CD4-positive, alpha-beta T cell treated with Interleukin-4 for 4 hours (primary cell): ENCODE measurements around the gene GSTK1.

Experiments used
- DNase-seq: peaks from one replicate; pipeline ENCODE4 v3.0.0-alpha.2; 2020

The GSTK1 gene

GRCh38 chr7:143300959-143301935 is 38.0 kb downstream of the GSTK1 start:
- DNase-seq: peak; percentile 25

- no peak for DNase-seq
Observed at GRCh38 chr7:143303733-143304132, 40.5 kb downstream of the GSTK1 start.

DNA sequence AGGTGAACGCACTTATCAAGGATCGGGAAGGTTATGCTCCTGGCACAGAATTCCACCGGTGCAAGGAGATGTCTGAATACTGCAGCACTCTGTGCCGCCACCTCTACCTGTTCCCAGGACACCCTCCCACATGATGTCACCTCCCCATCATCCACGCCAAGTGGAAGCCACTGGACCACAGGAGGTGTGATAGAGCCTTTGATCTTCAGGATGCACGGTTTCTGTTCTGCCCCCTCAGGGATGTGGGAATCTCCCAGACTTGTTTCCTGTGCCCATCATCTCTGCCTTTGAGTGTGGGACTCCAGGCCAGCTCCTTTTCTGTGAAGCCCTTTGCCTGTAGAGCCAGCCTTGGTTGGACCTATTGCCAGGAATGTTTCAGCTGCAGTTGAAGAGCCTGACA is 41.7 kb downstream of the GSTK1 start:
- DNase-seq: no peak

DNA sequence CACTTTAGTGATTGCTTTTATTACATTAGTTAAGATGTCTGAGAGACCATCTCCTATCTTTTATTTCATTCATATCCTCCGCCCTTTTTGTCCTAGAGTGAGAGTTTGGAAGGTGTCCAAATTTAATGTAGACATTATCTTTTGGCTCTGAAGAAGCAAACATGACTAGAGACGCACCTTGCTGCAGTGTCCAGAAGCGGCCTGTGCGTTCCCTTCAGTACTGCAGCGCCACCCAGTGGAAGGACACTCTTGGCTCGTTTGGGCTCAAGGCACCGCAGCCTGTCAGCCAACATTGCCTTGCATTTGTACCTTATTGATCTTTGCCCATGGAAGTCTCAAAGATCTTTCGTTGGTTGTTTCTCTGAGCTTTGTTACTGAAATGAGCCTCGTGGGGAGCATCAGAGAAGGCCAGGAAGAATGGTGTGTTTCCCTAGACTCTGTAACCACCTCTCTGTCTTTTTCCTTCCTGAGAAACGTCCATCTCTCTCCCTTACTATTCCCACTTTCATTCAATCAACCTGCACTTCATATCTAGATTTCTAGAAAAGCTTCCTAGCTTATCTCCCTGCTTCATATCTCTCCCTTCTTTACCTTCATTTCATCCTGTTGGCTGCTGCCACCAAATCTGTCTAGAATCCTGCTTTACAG is 42.3 kb downstream of the GSTK1 start:
- peak; percentile 70 for DNase-seq

DNA sequence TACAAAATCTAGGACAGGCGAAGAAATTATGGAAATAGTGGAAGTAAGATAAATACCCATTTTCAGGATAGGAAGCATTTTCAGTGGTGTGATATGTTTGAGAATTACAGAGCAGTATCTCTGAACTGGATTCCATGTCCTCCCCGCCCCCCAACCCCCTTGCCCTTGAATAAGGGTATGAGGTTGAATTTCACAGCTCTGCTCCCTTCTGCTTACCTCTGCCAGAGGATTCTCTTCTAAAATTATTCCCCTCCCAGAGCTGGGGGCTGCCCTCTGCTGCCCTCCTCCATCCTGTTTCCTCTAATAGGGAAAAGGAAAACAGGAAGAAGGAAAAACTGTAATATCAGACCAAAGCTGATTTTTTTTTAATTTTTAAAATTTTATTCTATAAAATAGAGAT is 45.4 kb downstream of the GSTK1 start:
- no peak for DNase-seq

DNA sequence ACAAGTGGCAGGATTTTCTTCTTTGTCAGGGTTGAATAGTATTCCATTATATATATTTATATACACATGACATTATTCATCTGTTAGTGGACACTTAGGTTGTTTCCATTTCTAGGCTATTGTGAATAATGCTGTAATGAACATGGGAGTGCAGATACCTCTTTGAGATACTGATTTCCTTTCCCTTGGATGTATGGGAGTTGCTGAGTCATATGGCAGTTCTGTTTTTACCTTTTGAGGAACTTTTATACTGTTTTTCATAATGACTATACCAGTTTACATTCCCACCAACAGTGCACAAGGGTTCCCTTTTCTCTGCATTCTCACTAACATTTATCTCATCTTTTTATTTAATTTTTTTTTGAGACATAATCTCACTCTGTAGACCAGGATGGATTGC is 50.9 kb downstream of the GSTK1 start:
- no peak for DNase-seq

DNA sequence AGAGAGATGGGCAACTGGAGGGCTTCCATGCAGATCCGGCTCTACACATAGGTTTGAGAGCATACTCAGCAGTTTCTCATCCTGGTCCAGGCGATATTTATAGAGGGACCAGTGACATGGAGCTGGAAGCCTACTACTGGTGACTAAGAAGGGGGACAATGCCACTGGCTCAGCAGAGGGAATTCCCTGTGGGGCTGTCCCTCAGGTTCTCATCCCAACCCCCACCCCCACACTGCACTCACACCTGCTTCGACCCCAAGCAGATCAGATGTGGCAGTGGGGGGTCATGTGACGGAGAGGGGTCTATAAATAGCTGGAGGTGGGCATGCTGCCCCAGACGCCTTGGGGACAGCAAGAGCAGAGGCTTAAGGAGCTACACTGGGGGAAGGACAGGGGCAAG is 52.5 kb downstream of the GSTK1 start, which contains the start of gene CLCN1:
CLCN1 (plus strand) TSS at position 336 of the 400 bp plus-strand sequence. CDS start 102 bp downstream, outside the sequence.
- DNase-seq: no peak

GRCh38 chr7:143316492-143316891 is 53.3 kb downstream of the GSTK1 start:
- DNase-seq: no peak

DNA sequence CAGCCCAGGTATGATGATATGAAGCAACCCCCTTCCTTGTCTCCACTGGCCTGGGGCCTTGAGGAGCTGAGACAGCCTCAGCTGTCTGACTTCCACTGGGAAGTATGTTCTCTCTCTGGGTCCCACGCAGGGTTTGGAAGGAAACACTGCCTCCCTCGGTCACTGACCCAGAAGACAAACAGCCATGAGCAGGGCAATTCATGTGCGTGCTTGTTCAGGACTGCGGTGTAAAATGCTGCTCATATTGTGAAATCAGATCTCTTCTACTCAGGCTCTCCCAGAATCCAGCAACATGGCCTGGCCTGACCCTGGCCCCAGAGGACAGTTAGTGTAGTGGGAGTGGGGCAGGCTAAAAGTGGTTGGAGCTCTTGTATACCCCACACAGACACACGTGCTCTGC is 55.4 kb downstream of the GSTK1 start:
- no peak for DNase-seq
